A549 (cell line): ENCODE data around the gene ACCSL.

Source experiments
- HDAC2 ChIP-seq: fragments of 200-600 bp; sonication (generic); IDR thresholded peaks from 2 replicates; pipeline ENCODE4 v1.6.1; 2016
- MAX ChIP-seq: IDR thresholded peaks from 2 replicates; pipeline ENCODE4 v1.6.1; 2012
- NPAS2 ChIP-seq: fragments of 250-450 bp; sonication (Bioruptor Pico); IDR thresholded peaks from 2 replicates; pipeline ENCODE4 v1.8.0; 2022; ENCODE audit warnings: mild to moderate bottlenecking, moderate library complexity, borderline replicate concordance
- PHF8 ChIP-seq: fragments of 200-600 bp; sonication (generic); IDR thresholded peaks from 2 replicates; pipeline ENCODE4 v1.6.1; 2016; ENCODE audit warnings: low read depth, mild to moderate bottlenecking, antibody characterized with exemption, moderate library complexity, borderline replicate concordance
- RNF2 ChIP-seq: fragments of 200-600 bp; sonication (generic); IDR thresholded peaks from 2 replicates; pipeline ENCODE4 v1.6.1; 2016; ENCODE audit warnings: low read depth, mild to moderate bottlenecking, antibody characterized with exemption, moderate library complexity, borderline replicate concordance
- TP53 ChIP-seq: fragments of 250-450 bp; sonication (Bioruptor Pico); IDR thresholded peaks from 2 replicates; pipeline ENCODE4 v1.5.0; 2021; ENCODE audit warnings: mild to moderate bottlenecking, moderate library complexity
- ZNF302 ChIP-seq: fragments of 250-450 bp; sonication (Bioruptor Pico); IDR thresholded peaks from 2 replicates; pipeline ENCODE4 v1.9.0; 2021; ENCODE audit warnings: inconsistent platforms, mild to moderate bottlenecking, moderate library complexity
- TF ChIP-seq, protein P1 (sequence below): fragments of >200 bp; sonication (Bioruptor Twin); formaldehyde crosslinking; IDR thresholded peaks from 3 replicates; pipeline ENCODE4 v1.5.1; 2016

GRCh38 chr11:44030996-44031395 is 16.8 kb upstream of the ACCSL start:
- TF ChIP-seq PHF8 (no peak), RNF2 (no peak), ZNF302 (CRISPR knock-in tag) (no peak), HDAC2 (no peak), NPAS2 (CRISPR knock-in tag) (no peak), TP53 (CRISPR knock-in tag) (no peak), MAX (no peak)
- TF ChIP-seq, protein P1, sequence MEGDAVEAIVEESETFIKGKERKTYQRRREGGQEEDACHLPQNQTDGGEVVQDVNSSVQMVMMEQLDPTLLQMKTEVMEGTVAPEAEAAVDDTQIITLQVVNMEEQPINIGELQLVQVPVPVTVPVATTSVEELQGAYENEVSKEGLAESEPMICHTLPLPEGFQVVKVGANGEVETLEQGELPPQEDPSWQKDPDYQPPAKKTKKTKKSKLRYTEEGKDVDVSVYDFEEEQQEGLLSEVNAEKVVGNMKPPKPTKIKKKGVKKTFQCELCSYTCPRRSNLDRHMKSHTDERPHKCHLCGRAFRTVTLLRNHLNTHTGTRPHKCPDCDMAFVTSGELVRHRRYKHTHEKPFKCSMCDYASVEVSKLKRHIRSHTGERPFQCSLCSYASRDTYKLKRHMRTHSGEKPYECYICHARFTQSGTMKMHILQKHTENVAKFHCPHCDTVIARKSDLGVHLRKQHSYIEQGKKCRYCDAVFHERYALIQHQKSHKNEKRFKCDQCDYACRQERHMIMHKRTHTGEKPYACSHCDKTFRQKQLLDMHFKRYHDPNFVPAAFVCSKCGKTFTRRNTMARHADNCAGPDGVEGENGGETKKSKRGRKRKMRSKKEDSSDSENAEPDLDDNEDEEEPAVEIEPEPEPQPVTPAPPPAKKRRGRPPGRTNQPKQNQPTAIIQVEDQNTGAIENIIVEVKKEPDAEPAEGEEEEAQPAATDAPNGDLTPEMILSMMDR = no peak
